ENCODE measurements around the gene MAPKBP1. TPM values are rescaled to one million over a fixed set of nuclear protein-coding genes. Genes with fewer than 3 reads are reported as not detected.

The MAPKBP1 gene
- total and polyA plus RNA-seq, 9 donors = 10.6 to 46.9 (median 38.9) TPM

DNA sequence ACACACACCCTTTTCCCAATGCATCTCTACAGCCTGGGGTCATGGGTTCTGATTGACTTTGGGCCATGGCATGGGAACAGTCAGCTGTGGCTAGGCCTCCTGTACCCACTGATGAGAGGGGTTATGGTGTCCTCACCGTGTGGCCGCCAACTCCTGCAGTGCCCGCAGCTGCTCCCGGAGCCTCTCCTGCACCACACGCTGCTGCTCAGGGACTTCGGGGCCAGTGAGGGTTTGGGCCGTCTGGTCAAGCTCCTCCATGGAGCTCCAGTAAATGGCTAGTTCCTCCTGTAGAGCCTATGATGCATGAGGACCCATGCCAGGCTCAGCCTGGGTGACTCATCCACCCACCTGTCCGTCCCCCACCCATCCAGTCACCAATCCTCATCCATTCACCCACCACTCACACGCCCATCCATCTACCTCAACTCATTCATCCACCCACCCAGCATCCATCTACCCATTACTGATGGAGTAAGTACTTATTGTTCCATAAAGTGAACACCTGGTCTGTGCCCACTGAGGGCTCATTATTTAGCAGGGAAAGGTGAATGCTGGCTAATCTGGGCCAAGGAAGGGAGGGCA is 98.0 kb downstream of the MAPKBP1 start:
- H3K27ac ChIP-seq = no peak overlapping the region
- no peak overlapping the region for H3K4me3 ChIP-seq
- H3K9me3 ChIP-seq = no peaks in the 10 kb centered on the region
- intact Hi-C loops (cut with DNase I) = no loop called here
- TF ChIP-seq POLR2A (IDR thresholded peaks at IDR 0.05) (no peak), EP300 (IDR thresholded peaks at IDR 0.05) (no peak)
- TF ChIP-seq, protein P1, sequence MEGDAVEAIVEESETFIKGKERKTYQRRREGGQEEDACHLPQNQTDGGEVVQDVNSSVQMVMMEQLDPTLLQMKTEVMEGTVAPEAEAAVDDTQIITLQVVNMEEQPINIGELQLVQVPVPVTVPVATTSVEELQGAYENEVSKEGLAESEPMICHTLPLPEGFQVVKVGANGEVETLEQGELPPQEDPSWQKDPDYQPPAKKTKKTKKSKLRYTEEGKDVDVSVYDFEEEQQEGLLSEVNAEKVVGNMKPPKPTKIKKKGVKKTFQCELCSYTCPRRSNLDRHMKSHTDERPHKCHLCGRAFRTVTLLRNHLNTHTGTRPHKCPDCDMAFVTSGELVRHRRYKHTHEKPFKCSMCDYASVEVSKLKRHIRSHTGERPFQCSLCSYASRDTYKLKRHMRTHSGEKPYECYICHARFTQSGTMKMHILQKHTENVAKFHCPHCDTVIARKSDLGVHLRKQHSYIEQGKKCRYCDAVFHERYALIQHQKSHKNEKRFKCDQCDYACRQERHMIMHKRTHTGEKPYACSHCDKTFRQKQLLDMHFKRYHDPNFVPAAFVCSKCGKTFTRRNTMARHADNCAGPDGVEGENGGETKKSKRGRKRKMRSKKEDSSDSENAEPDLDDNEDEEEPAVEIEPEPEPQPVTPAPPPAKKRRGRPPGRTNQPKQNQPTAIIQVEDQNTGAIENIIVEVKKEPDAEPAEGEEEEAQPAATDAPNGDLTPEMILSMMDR (IDR thresholded peaks at IDR 0.05) = no peak
- no peak for DNase-seq
- H3K4me1 ChIP-seq (ENCODE audit: insufficient read depth) = no peaks in the 10 kb centered on the region
- 92 to 97% (median 94%) methylated on average over 9 of the region's 9 CpGs for WGBS, 3 donors
- no peaks in the 10 kb centered on the region for H3K36me3 ChIP-seq
- H3K27me3 ChIP-seq = no peaks in the 10 kb centered on the region

DNA sequence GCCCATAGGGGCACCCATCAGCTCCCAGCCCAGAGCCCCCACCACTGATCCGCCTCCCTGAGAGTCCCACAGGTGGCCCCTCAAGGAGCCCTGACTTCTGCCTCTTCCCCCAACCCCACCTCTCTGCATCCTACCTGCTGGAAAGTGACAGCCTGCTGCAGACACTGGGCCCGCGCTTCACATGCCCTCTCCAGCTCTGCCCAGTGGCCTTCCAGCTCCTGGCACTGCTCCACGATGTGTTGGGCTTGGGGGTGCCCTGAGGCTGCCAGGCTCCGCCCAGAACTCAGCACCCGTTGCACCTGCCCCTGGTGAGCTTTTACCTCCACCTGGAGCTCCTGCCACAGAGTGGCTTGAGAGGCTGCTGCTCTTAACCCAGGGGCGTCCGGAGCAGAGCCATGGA is 99.4 kb downstream of the MAPKBP1 start:
- Histone ChIP-seq H3K27me3 (no peaks in the 10 kb centered on the region), H3K36me3 (no peaks in the 10 kb centered on the region), H3K9me3 (no peaks in the 10 kb centered on the region), H3K27ac (no peak overlapping the region), H3K4me3 (no peak overlapping the region), H3K4me1 (ENCODE audit: insufficient read depth) (no peaks in the 10 kb centered on the region)
- no peak for TF ChIP-seq EP300 (IDR thresholded peaks at IDR 0.05)
- TF ChIP-seq POLR2A (IDR thresholded peaks at IDR 0.05) = no peak
- TF ChIP-seq, protein P1 (IDR thresholded peaks at IDR 0.05) = no peak
- intact Hi-C loops (cut with DNase I) = no loop called here
- 90 to 92% (median 91%) methylated on average over 8 of the region's 8 CpGs for WGBS, 3 donors
- no peak for DNase-seq

DNA sequence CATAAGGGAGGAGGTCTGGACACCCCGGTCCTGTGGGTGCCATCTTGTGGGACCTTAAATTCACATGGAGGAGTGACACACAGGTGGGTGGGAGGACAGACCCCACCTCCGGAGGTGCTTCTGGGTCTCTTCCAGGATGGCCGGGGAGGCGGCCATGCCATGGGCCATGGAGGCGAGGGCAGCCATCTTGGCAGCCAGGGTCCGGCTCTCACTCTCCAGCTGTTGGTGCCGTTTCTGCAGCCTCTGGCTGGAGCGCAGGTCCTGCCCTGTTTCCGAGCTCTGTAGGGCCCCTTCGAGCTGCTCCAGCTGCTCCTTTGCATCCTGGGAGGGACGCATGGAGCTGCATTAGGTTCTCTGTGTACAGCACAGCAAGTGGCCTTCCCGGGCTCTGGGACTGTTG is 100.5 kb downstream of the MAPKBP1 start:
- Histone ChIP-seq H3K36me3 (no peaks in the 10 kb centered on the region), H3K4me3 (no peak overlapping the region), H3K27ac (no peak overlapping the region), H3K27me3 (no peaks in the 10 kb centered on the region), H3K9me3 (no peaks in the 10 kb centered on the region), H3K4me1 (ENCODE audit: insufficient read depth) (no peaks in the 10 kb centered on the region)
- no peak for DNase-seq
- 82 to 93% (median 91%) methylated on average over 11 to 12 of the region's 12 CpGs for WGBS, 3 donors
- TF ChIP-seq POLR2A (IDR thresholded peaks at IDR 0.05) = no peak
- TF ChIP-seq, protein P1 (IDR thresholded peaks at IDR 0.05) = no peak
- no peak for TF ChIP-seq EP300 (IDR thresholded peaks at IDR 0.05)
- intact Hi-C loops (cut with DNase I) = no loop called here

DNA sequence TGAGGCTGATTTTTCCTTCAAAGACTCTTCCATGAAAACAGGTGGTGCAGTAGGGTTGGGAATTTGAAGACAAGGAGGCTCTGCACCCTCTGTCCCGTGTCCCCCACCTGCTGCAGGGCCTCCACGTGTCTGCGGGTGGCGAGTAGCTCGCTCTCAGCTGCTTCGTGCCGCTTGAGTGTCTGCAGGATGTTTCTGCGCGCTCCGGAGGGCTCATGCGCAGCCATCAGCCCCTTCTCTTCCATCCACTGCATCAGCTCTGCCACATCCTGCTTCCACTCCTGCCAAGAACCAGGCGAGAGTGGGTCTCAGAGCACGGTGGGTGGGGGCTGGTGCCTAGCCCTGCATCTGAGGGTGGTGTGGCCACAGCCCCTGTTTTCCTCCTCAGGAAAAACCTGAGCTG is 101.7 kb downstream of the MAPKBP1 start:
- Histone ChIP-seq H3K36me3 (no peaks in the 10 kb centered on the region), H3K9me3 (no peaks in the 10 kb centered on the region), H3K27me3 (no peaks in the 10 kb centered on the region), H3K4me3 (no peak overlapping the region), H3K27ac (no peak overlapping the region), H3K4me1 (ENCODE audit: insufficient read depth) (no peaks in the 10 kb centered on the region)
- WGBS, 3 donors = 70 to 82% (median 79%) methylated on average over 13 of the region's 13 CpGs
- intact Hi-C loops (cut with DNase I) = no loop called here
- no peak for TF ChIP-seq POLR2A (IDR thresholded peaks at IDR 0.05)
- no peak for TF ChIP-seq EP300 (IDR thresholded peaks at IDR 0.05)
- TF ChIP-seq, protein P1 (IDR thresholded peaks at IDR 0.05) = no peak
- no peak for DNase-seq
